Measurements from ENCODE around the gene USH2A.

DNA sequence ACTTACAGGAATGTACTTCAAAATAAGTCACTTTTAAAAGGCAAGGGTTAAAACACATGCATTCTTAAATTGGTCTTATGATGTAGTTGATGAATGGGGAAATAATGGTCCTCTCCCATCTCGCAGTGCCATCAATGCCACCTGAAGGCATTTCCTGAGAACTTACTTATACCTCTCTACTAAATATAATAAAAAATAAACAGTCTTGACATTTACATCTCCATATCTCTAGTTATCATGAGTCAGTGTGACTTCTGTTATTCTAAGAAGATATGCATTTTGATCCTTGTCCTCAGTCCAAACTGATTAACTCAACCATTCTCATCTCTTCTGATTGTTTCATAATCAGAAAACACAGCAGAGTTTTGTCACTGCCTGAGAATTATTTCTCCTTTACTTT lies 253.9 kb downstream of the USH2A start:
- no peak for TF ChIP-seq POLR2AphosphoS5 (IDR thresholded peaks at IDR 0.05; ENCODE audit: low read depth, low read length)
- TF ChIP-seq POLR2A (IDR thresholded peaks at IDR 0.05; ENCODE audit: low read depth, low read length), result no peak
